A549 (cell line): ENCODE data around the gene BBX. TPM values are rescaled to one million over a fixed set of nuclear protein-coding genes. Genes with fewer than 3 reads are reported as not detected.

ENCODE experiments used
- ATAC-seq, 2 experiments: fragments of 200-7000 bp in 1 of 2; fragments of >200 bp in 1 of 2; cut with Nextera tagmentation in 1 of 2; cut with Tn5 transposase in 1 of 2; 3 replicates each; pipeline versions ENCODE4 v1.8.0 to v1.9.1; 2018 to 2020; ENCODE audit warnings: mild to moderate bottlenecking in 1 of 2, moderate library complexity in 1 of 2
- CTCF ChIA-PET: fragments of 300-600 bp; sonication (Branson Sonifier 250); formaldehyde crosslinking; extraction: SDS; loops from one replicate; lab custom pipeline; 2021; ENCODE audit warnings: antibody characterized with exemption, inconsistent platforms; lab: Yijun Ruan, JAX
- POLR2A ChIA-PET: fragments of 350-600 bp; formaldehyde crosslinking; extraction: SDS; loops from one replicate; lab custom pipeline; 2021; ENCODE audit warnings: antibody characterized with exemption, inconsistent platforms; lab: Yijun Ruan, JAX
- DNase-seq, 2 experiments: peaks; one replicate each; pipeline versions ENCODE4 v3.0.0 to v3.0.0-alpha.2; 2011 to 2016; ENCODE audit warnings: low read depth in 1 of 2, low spot score in 1 of 2
- FAIRE-seq: peaks from 2 replicates; lab custom pipeline; 2011; peaks lifted over from hg19 to GRCh38; lab: Jason Lieb, UNC
- H3K27ac ChIP-seq, 2 experiments: fragments of >200 bp; sonication (Bioruptor Twin); formaldehyde crosslinking; 3 replicates each; pipeline ENCODE4 v1.5.1; 2016 to 2017
- H3K4me1 ChIP-seq: fragments of >200 bp; sonication (Bioruptor Twin); formaldehyde crosslinking; 3 replicates; pipeline ENCODE4 v1.6.1; 2016
- H3K4me2 ChIP-seq: fragments of >200 bp; sonication (Bioruptor Twin); formaldehyde crosslinking; 3 replicates; pipeline ENCODE4 v1.6.1; 2016
- H3K4me3 ChIP-seq: fragments of >200 bp; sonication (Bioruptor Twin); formaldehyde crosslinking; 3 replicates; pipeline ENCODE4 v1.5.1; 2016
- H3K9me3 ChIP-seq: fragments of >200 bp; sonication (Bioruptor Twin); formaldehyde crosslinking; 3 replicates; pipeline ENCODE4 v1.6.1; 2016
- CBX8 ChIP-seq: fragments of 200-600 bp; sonication (generic); IDR thresholded peaks from 2 replicates; pipeline ENCODE4 v1.6.1; 2016
- CEBPB ChIP-seq, 2 experiments: fragments of >200 bp in 1 of 2; sonication (Bioruptor Twin) in 1 of 2; formaldehyde crosslinking in 1 of 2; IDR thresholded peaks; 2 replicates each; pipeline ENCODE4 v1.6.1; 2012 to 2016
- CHD2 ChIP-seq: fragments of 150-350 bp; IDR thresholded peaks from 2 replicates; pipeline ENCODE4 v1.6.1; 2014; ENCODE audit warnings: low read length; ENCODE audit not compliant: partially characterized antibody
- EHF ChIP-seq: fragments of 250-450 bp; sonication (Bioruptor Pico); IDR thresholded peaks from 2 replicates; pipeline ENCODE4 v1.5.0; 2020; ENCODE audit warnings: mild to moderate bottlenecking
- FOSB ChIP-seq: fragments of 250-450 bp; sonication (Bioruptor Pico); IDR thresholded peaks from 2 replicates; pipeline ENCODE4 v1.5.0; 2020; ENCODE audit warnings: mild to moderate bottlenecking, moderate library complexity
- FOSL2 ChIP-seq, 2 experiments: fragments of 450-650 bp in 1 of 2; fragments of >200 bp in 1 of 2; sonication (Bioruptor Twin) in 1 of 2; formaldehyde crosslinking; IDR thresholded peaks; 2 replicates each; pipeline versions ENCODE4 v1.5.0 to v1.6.1; 2016 to 2020; ENCODE audit warnings: mild to moderate bottlenecking in 1 of 2, moderate library complexity in 1 of 2
- HEYL ChIP-seq: fragments of 250-450 bp; sonication (Bioruptor Pico); IDR thresholded peaks from 2 replicates; pipeline ENCODE4 v1.8.0; 2021; ENCODE audit warnings: mild to moderate bottlenecking, moderate library complexity
- KDM5A ChIP-seq: fragments of 200-600 bp; sonication (generic); IDR thresholded peaks from 2 replicates; pipeline ENCODE4 v1.6.1; 2016; ENCODE audit warnings: antibody characterized with exemption, mild to moderate bottlenecking
- MAFK ChIP-seq: fragments of 450-650 bp; IDR thresholded peaks from 2 replicates; pipeline ENCODE4 v1.6.1; 2014; ENCODE audit not compliant: partially characterized antibody
- MAZ ChIP-seq: fragments of 150-350 bp; IDR thresholded peaks from 2 replicates; pipeline ENCODE4 v1.6.1; 2014; ENCODE audit warnings: antibody characterized with exemption, low read depth, low read length, borderline replicate concordance
- MYC ChIP-seq: IDR thresholded peaks from 2 replicates; pipeline ENCODE4 v1.6.1; 2012; ENCODE audit warnings: mild to moderate bottlenecking, inconsistent platforms, low read length, improper control_type of control experiment, borderline replicate concordance
- NFE2L2 ChIP-seq: fragments of 150-350 bp; conservative IDR thresholded peaks from 2 replicates; pipeline ENCODE4 v1.6.1; 2014; ENCODE audit warnings: low read length
- NPAS2 ChIP-seq: fragments of 250-450 bp; sonication (Bioruptor Pico); IDR thresholded peaks from 2 replicates; pipeline ENCODE4 v1.8.0; 2022; ENCODE audit warnings: mild to moderate bottlenecking, moderate library complexity, borderline replicate concordance
- NR3C1 ChIP-seq: fragments of >200 bp; sonication (Bioruptor Twin); formaldehyde crosslinking; IDR thresholded peaks from 3 replicates; pipeline ENCODE4 v1.6.1; 2017
- PHF8 ChIP-seq: fragments of 200-600 bp; sonication (generic); IDR thresholded peaks from 2 replicates; pipeline ENCODE4 v1.6.1; 2016; ENCODE audit warnings: low read depth, mild to moderate bottlenecking, antibody characterized with exemption, moderate library complexity, borderline replicate concordance
- RAD21 ChIP-seq, 2 experiments: fragments of >200 bp in 1 of 2; sonication (Bioruptor Twin) in 1 of 2; formaldehyde crosslinking in 1 of 2; IDR thresholded peaks in 1 of 2; conservative IDR thresholded peaks in 1 of 2; 2 replicates in 1 of 2; 3 replicates in 1 of 2; pipeline ENCODE4 v1.6.1; 2012 to 2018; ENCODE audit warnings: inconsistent platforms in 1 of 2
- RARB ChIP-seq: fragments of 250-450 bp; sonication (Bioruptor Pico); IDR thresholded peaks from 2 replicates; pipeline ENCODE4 v1.8.0; 2021; ENCODE audit warnings: mild to moderate bottlenecking, moderate library complexity
- RNF2 ChIP-seq: fragments of 200-600 bp; sonication (generic); IDR thresholded peaks from 2 replicates; pipeline ENCODE4 v1.6.1; 2016; ENCODE audit warnings: low read depth, mild to moderate bottlenecking, antibody characterized with exemption, moderate library complexity, borderline replicate concordance
- SMC3 ChIP-seq: fragments of >200 bp; sonication (Bioruptor Twin); formaldehyde crosslinking; IDR thresholded peaks from 3 replicates; pipeline ENCODE4 v1.6.1; 2018; ENCODE audit warnings: inconsistent platforms
- TFCP2L1 ChIP-seq: fragments of 250-450 bp; sonication (Bioruptor Pico); IDR thresholded peaks from 2 replicates; pipeline ENCODE4 v1.5.0; 2021; ENCODE audit warnings: mild to moderate bottlenecking
- TP53 ChIP-seq: fragments of 250-450 bp; sonication (Bioruptor Pico); IDR thresholded peaks from 2 replicates; pipeline ENCODE4 v1.5.0; 2021; ENCODE audit warnings: mild to moderate bottlenecking, moderate library complexity
- WGBS: methylation state at CpG from one replicate; pipeline ENCODE4 v1.1.6; 2017; ENCODE audit errors: missing lambda C conversion rate; 5-methylcytosine and 5-hydroxymethylcytosine counted together
- polyA plus RNA-seq, 4 experiments: library from polyadenylated mRNA; depleted of rRNA in 3 of 4; stranded (reverse); fragments of >200 nt; fragmentation: RNase III in 1 of 4; extraction: RNeasy Plus Mini Kit Qiagen cat#74134 plus additional on column Dnase treatment in 1 of 4; gene quantifications; 2 replicates in 3 of 4; 3 replicates in 1 of 4; pipeline ENCODE4 v1.2.3, GENCODE V29; 2011 to 2017
- TF ChIP-seq, protein P1 (sequence below): fragments of >200 bp; sonication (Bioruptor Twin); formaldehyde crosslinking; IDR thresholded peaks from 3 replicates; pipeline ENCODE4 v1.5.1; 2016
- TF ChIP-seq, protein P2 (sequence below): IDR thresholded peaks from 2 replicates; pipeline ENCODE4 v1.6.1; 2012
- TF ChIP-seq, protein P3 (sequence below): fragments of 200-600 bp; sonication (generic); IDR thresholded peaks from 2 replicates; pipeline ENCODE4 v1.6.1; 2016; ENCODE audit warnings: antibody characterized with exemption, mild to moderate bottlenecking, moderate library complexity
- TF ChIP-seq, protein P4 (sequence below): fragments of >200 bp; sonication (Bioruptor Twin); formaldehyde crosslinking; IDR thresholded peaks from 2 replicates; pipeline ENCODE4 v1.6.1; 2016

BBX gene
- polyA plus RNA-seq, 2 of the 4 experiments (the other 2 are of a cell fraction) = 16.7 to 62.8 TPM

DNA sequence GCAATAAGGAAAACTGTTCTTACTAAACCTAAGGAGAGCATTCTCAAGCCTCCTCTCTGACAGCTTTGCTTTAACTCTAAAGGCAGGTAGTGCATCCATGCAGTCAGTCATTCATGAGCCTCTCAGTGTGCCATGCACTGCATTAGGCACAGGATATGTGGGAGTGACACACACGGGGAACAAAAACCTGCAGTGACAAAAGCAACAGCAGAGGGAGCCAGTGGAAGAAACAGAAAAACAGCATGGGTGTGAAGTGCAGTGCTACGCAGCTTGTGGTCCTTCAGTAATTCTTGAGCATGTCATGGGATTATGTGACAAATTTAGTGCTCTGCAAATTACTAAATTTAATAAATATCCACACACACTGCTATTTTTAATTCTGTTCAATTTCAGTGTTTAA, 230.7 kb downstream of the BBX start:
- ChIA-PET POLR2A (no interaction called here), CTCF (interaction anchor here (0.9 to 2.5 kb wide), 5 partner anchors 9 to 93 kb away, joined by 3 to 9 read pairs (median 5); no protein-coding TSS in a partner anchor)
- peak; percentile 95 for ATAC-seq
- DNase-seq = peak; percentile 5 to 43
- Histone ChIP-seq H3K4me1 (no peaks in the 10 kb centered on the region), H3K9me3 (no peaks in the 10 kb centered on the region), H3K4me2 (no peak overlapping the region), H3K4me3 (no peak overlapping the region), H3K27ac (no peak overlapping the region)
- peak; percentile 41 for TF ChIP-seq SMC3
- TF ChIP-seq NR3C1 = no peak
- peak; percentile 27 to 38; a peak in 4 of 5 replicates for TF ChIP-seq RAD21 (conservative IDR thresholded peaks at IDR 0.05 in 1 of 2, IDR thresholded peaks at IDR 0.05 in 1 of 2)
- TF ChIP-seq, protein P1, sequence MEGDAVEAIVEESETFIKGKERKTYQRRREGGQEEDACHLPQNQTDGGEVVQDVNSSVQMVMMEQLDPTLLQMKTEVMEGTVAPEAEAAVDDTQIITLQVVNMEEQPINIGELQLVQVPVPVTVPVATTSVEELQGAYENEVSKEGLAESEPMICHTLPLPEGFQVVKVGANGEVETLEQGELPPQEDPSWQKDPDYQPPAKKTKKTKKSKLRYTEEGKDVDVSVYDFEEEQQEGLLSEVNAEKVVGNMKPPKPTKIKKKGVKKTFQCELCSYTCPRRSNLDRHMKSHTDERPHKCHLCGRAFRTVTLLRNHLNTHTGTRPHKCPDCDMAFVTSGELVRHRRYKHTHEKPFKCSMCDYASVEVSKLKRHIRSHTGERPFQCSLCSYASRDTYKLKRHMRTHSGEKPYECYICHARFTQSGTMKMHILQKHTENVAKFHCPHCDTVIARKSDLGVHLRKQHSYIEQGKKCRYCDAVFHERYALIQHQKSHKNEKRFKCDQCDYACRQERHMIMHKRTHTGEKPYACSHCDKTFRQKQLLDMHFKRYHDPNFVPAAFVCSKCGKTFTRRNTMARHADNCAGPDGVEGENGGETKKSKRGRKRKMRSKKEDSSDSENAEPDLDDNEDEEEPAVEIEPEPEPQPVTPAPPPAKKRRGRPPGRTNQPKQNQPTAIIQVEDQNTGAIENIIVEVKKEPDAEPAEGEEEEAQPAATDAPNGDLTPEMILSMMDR = peak; percentile 43
- no peak for FAIRE-seq
- WGBS = 38% methylated on average over 2 of the region's 2 CpGs

DNA sequence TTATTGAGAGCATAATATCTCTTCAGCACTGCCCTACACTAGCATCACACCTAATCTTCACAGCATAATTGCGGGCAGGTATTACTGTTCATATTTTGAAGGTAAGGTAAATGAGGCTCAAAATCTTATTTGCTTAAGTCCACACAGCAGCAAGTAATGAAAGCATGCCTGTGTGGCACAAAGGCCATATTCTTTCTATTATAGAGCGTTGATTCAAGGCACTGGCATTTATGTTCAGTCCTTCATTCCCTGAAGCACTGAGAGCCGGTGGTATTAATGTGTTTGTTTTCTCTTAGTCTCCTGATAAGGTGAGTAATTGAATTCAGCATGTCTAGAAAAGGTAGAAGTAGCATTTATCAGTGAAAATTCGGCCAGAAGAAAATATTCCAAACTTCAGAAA, 231.2 kb downstream of the BBX start:
- TF ChIP-seq CBX8 = no peak
- no peak for TF ChIP-seq KDM5A
- TF ChIP-seq PHF8 = no peak
- TF ChIP-seq TP53 (CRISPR knock-in tag) = no peak
- no peak for TF ChIP-seq MYC
- TF ChIP-seq RNF2 = no peak
- TF ChIP-seq NFE2L2 = no peak
- TF ChIP-seq CHD2 = no peak
- TF ChIP-seq EHF (CRISPR knock-in tag) = no peak
- TF ChIP-seq, all 56 proteins: peak for 0
- ChIA-PET POLR2A (no interaction called here), CTCF (interaction anchor here (1.1 to 2.1 kb wide), 3 partner anchors 9 to 78 kb away, joined by 4 to 6 read pairs (median 5); no protein-coding TSS in a partner anchor)
- no peak for FAIRE-seq
- 64% methylated on average over 4 of the region's 4 CpGs for WGBS
- DNase-seq = no peak
- Histone ChIP-seq H3K4me3 (no peak overlapping the region), H3K4me2 (no peak overlapping the region), H3K27ac (no peak overlapping the region), H3K4me1 (no peaks in the 10 kb centered on the region), H3K9me3 (no peaks in the 10 kb centered on the region)
- no peak for ATAC-seq

DNA sequence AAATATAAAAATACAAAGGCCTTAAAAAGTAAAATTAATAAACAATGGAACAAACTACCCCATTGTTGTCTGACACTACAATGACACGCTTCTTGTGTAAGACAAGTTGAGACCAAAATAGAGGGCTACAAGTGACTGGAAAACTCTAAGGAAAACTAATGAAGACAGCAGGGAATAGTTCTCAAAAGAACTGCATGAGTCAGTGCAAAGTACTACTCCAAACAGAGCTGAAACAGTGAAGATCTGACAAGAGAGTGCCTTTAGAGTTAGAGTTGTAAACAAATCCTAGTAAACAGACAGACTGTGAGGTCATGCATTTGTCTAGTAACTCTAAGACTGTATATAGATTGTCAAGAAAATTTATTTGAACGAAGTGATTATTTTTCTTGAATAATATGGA, 233.9 kb downstream of the BBX start:
- Histone ChIP-seq H3K4me3 (no peak overlapping the region), H3K27ac (no peak overlapping the region), H3K4me1 (no peaks in the 10 kb centered on the region), H3K4me2 (no peak overlapping the region), H3K9me3 (no peaks in the 10 kb centered on the region)
- no peak for ATAC-seq
- DNase-seq = no peak
- POLR2A ChIA-PET = no interaction called here
- CTCF ChIA-PET = no interaction called here
- FAIRE-seq = no peak
- 84% methylated on average over 2 of the region's 2 CpGs for WGBS
- TF ChIP-seq TFCP2L1 (CRISPR knock-in tag) = no peak
- TF ChIP-seq RNF2 = no peak
- no peak for TF ChIP-seq SMC3
- no peak for TF ChIP-seq CBX8
- TF ChIP-seq MAZ = no peak
- TF ChIP-seq, protein P2, sequence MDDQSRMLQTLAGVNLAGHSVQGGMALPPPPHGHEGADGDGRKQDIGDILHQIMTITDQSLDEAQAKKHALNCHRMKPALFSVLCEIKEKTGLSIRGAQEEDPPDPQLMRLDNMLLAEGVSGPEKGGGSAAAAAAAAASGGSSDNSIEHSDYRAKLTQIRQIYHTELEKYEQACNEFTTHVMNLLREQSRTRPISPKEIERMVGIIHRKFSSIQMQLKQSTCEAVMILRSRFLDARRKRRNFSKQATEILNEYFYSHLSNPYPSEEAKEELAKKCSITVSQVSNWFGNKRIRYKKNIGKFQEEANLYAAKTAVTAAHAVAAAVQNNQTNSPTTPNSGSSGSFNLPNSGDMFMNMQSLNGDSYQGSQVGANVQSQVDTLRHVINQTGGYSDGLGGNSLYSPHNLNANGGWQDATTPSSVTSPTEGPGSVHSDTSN = no peak
- no peak for TF ChIP-seq FOSL2 (IDR thresholded peaks at IDR 0.05)
- no peak for TF ChIP-seq FOSL2 (CRISPR knock-in tag; IDR thresholded peaks at IDR 0.05)
- TF ChIP-seq, protein P3, sequence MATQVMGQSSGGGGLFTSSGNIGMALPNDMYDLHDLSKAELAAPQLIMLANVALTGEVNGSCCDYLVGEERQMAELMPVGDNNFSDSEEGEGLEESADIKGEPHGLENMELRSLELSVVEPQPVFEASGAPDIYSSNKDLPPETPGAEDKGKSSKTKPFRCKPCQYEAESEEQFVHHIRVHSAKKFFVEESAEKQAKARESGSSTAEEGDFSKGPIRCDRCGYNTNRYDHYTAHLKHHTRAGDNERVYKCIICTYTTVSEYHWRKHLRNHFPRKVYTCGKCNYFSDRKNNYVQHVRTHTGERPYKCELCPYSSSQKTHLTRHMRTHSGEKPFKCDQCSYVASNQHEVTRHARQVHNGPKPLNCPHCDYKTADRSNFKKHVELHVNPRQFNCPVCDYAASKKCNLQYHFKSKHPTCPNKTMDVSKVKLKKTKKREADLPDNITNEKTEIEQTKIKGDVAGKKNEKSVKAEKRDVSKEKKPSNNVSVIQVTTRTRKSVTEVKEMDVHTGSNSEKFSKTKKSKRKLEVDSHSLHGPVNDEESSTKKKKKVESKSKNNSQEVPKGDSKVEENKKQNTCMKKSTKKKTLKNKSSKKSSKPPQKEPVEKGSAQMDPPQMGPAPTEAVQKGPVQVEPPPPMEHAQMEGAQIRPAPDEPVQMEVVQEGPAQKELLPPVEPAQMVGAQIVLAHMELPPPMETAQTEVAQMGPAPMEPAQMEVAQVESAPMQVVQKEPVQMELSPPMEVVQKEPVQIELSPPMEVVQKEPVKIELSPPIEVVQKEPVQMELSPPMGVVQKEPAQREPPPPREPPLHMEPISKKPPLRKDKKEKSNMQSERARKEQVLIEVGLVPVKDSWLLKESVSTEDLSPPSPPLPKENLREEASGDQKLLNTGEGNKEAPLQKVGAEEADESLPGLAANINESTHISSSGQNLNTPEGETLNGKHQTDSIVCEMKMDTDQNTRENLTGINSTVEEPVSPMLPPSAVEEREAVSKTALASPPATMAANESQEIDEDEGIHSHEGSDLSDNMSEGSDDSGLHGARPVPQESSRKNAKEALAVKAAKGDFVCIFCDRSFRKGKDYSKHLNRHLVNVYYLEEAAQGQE = no peak
- TF ChIP-seq NPAS2 = no peak
- no peak for TF ChIP-seq MAFK
- TF ChIP-seq, protein P4, sequence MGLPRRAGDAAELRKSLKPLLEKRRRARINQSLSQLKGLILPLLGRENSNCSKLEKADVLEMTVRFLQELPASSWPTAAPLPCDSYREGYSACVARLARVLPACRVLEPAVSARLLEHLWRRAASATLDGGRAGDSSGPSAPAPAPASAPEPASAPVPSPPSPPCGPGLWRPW = no peak
- TF ChIP-seq FOSB (CRISPR knock-in tag) = no peak
- TF ChIP-seq MYC = no peak
- no peak for TF ChIP-seq CEBPB (IDR thresholded peaks at IDR 0.05)
- no peak for TF ChIP-seq HEYL (CRISPR knock-in tag)
- TF ChIP-seq, protein P1 = no peak
- TF ChIP-seq RARB (CRISPR knock-in tag) = no peak
